GM19240 (cell line): ENCODE data around the gene KAZN.

Source experiments
- DNase-seq: peaks from one replicate; pipeline ENCODE4 v3.0.0; 2011; ENCODE audit warnings: low spot score; ENCODE audit not compliant: insufficient read length

Gene KAZN

GRCh38 chr1:14790982-14791381 is 192.5 kb downstream of the KAZN start:
- DNase-seq, result no peak

DNA sequence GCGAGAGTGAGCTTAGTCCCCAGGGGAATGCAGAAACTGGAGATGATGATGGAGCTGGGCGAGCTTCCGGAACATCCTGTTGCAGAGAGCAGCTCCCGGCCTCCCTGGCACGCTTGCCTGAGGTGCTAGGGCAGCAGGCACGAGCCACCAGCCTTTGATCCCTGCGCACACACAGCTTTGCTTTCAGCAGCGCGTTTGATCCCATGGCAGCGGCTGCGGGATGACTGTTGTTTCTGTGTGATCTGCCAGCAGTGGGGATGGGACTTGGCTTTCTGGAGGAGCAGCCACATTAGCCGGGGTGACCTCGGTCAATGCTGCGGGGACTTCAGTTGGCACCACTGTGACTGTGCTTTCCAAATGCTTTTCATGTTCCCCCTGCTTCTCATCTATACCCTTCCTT is 193.2 kb downstream of the KAZN start:
- no peak for DNase-seq

GRCh38 chr1:14794136-14794768 is 195.8 kb downstream of the KAZN start:
- no peak for DNase-seq

GRCh38 chr1:14794906-14795305 is 196.4 kb downstream of the KAZN start:
- DNase-seq, result no peak

GRCh38 chr1:14795589-14795988 is 197.1 kb downstream of the KAZN start:
- DNase-seq, result no peak

DNA sequence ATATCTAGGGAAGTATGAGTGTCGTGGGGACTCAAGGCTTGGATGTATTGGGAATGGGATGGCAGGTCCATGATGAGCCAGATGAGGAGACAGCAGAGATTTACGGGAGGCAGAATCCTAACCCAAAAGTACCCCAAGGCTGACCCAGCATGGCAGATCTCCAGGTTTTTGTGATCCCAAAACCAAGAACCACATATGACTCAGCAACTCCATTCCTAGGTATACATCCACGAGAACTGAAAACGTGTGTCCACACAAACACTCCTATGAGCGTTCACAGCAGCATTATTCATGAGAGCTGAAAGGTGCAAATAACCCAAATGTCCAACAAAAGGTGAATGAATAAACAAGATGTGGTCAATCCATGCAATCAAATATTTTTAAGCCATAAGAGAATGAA is 201.5 kb downstream of the KAZN start:
- DNase-seq, result no peak

- no peak for DNase-seq
Observed at GRCh38 chr1:14800500-14801076, 202.1 kb downstream of the KAZN start.

- no peak for DNase-seq
Observed at GRCh38 chr1:14803002-14803789, 204.7 kb downstream of the KAZN start.

- no peak for DNase-seq
Observed at GRCh38 chr1:14804626-14805025, 206.1 kb downstream of the KAZN start.

GRCh38 chr1:14806772-14807171 is 208.3 kb downstream of the KAZN start:
- DNase-seq, result no peak

DNA sequence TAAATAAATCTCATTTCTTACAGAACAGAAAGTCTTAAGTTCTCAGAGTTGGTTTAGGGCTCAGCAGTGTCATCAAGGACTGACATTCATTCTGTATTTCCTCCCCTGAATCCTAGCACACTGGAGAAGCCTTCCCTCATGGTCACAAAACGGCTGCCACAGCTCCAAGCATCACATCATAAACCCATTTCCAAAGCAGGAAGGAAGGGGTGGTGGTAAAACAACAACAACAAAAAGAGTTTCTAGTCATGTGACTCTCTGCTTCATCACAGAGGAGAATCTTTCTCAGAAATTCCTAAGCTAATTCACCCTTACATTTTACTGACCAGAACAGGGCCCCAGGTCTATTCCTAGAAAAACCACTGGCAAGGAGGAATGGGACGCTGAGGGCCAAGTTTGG is 210.3 kb downstream of the KAZN start:
- no peak for DNase-seq

GRCh38 chr1:14809191-14809981 is 210.9 kb downstream of the KAZN start:
- DNase-seq, result no peak

DNA sequence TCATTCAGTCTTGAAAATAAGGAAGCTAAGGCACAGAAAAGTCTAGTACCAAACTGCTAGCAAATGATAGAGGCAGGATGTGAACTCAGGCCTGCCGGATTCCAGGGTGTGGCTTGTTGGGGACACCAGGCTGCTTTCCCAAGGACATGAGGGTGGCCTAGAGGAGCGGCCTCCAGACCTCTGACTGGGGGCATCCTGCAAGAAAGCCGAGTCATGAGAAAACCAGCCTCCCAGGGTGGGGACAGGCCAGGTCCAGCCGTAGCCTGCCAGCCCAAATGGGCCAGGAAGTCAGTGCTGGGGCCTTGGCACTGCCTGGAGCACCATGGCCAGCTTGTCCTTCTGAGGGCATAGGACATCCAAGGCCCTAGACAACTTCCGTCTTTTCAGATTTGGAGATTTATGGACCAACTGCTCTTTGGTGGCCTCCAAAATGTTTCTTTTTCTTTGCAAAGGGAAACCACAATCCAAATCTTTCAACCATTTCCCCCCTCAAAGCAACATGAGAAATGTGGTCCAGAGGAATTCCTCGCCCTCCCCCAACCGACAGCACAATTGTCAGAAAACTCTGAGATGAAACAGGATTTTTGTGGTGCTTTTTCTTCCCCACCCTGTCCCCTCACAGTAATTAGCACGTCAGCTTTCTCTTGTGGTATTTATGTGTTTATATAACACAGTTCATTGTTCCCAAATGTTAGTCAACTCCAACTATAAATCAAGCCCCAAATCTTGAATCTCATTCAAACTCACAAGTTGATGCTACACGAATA is 212.3 kb downstream of the KAZN start:
- DNase-seq, result no peak

- DNase-seq, result no peak
Observed at GRCh38 chr1:14811573-14811972, 213.1 kb downstream of the KAZN start.

DNA sequence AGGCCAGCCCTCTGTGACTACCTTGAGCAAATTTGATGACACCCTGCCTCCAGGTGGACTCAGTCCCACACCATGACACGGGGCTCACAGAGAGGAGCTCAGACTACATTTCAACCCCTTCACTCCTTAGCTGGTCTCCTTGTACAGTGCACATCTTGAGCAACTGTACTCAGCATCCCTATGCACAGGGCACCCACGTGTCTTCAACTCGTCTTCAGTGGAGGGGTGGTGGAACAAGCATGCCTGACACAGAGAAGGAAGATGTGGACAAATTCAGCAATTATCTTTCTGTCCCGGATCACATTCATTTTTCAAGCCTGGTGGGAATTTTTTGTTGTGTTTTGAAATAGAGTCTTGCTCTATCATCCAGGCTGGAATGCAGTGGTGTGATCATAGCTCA is 213.7 kb downstream of the KAZN start:
- no peak for DNase-seq

DNA sequence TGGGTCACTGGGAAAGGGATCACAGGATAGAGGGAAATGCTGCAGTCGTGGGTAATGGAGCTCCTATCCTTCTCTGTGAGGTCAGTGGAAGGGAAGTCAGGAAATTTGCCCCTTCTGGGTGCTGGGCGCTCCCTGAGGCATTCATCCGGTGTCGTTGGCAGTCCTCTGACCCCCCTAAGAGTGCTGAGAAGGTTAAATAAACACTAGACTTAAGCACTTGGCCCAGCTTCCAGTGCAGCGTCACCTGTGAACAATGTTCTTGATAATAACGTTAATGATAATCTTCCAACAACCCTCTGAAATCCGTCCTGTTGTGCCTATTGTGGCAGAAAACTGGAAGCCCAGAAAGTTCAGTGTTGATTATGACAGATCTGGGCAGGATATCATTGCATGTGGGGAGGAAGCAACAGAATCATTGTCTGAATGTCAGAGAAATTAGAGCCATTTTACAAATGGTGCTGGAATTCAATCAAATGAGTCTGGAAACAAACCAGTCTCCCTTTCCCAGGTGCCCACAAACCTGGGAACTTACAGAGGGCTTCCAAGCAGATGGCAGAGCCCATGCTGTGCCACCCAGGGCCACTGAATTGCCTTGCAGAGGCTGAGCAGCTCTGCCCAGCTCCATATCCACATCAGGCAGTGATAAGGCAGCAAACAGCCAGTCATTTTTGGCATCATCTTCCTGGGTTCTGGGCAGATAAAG is 216.8 kb downstream of the KAZN start:
- no peak for DNase-seq

GRCh38 chr1:14817223-14818170 is 219.0 kb downstream of the KAZN start:
- no peak for DNase-seq

GRCh38 chr1:14820295-14821085 is 222.0 kb downstream of the KAZN start:
- no peak for DNase-seq

- no peak for DNase-seq
Observed at GRCh38 chr1:14822493-14822892, 224.0 kb downstream of the KAZN start.
